Retina (tissue), 1 donor: ENCODE results near the gene MTG1.
"Not testable (repeated sequence)": the region's sequence is repeated elsewhere in the genome, so short reads cannot be mapped to it uniquely, and the experiment has no call there.

Experiments
- DNase-seq: peaks from one replicate; pipeline ENCODE4 v3.0.0-alpha.2; 2016

The MTG1 gene

DNA sequence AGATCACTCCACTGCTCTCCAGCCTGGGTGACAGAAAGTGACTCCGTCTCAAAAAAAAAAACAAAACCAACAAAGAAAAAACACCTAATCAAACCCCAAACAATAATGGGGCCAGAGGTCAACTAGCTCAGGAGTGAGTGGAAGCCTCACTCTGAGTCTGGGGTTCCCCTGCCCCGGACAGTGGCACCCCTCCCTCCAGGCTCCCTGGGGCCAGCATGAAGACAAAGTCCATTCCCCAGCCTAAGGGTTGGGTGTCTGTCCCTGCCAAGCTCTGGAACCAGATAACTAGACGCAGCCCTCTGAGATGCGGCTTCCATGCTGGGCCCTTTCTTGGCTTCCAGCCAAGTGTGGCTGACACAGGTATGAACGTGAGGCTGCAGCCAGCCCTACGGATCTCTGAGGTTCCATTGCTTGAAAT is 34.4 kb upstream of the MTG1 start:
- no peak for DNase-seq

DNA sequence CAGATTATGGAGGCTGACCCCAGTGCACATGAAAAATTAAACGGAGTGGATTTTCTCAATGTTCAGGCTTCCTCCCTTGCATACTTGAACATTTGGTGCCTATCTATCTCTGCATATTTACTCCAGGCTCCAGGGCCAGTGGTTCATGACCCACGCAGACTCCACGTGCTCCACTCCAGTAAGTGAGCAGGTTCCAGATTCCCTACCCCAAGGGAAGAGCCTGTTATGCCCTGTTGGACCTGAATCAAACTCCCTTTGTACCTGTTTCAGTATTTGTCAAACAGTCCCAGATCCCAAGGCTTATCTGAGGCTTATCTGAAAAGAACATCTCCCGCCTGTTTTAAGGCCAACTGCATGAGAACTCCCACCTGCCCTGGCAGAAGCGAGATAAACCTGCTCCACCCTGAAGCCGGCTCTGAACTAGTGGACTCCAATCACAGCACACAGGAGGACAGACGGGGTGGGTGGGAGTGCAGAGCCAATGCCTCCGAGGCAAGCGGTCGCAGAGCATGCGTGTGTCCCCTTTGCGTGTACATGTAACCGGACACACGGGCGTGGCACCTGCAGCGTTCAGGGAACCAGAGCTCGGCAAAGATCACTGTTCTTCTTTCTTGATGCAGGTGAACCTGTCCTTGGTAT is 33.9 kb upstream of the MTG1 start:
- DNase-seq: no peak

DNA sequence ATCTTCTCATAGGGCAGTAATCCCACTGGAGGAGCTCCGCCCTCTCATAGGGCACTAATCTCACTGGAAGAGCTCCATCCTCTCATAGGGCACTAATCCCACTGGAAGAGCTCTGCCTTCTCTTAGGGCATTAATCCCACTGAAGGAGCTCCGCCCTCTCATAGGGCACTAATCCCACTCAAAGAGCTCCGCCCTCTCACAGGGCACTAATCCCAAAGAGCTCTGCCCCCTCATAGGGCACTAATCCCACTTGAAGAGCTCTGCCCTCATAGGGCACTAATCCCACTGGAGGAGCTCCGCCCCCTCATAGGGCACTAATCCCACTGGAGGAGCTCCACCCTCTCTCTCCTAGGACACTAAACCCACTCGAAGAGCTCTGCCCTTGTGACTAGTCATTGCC is 32.7 kb upstream of the MTG1 start:
- DNase-seq: no peak

DNA sequence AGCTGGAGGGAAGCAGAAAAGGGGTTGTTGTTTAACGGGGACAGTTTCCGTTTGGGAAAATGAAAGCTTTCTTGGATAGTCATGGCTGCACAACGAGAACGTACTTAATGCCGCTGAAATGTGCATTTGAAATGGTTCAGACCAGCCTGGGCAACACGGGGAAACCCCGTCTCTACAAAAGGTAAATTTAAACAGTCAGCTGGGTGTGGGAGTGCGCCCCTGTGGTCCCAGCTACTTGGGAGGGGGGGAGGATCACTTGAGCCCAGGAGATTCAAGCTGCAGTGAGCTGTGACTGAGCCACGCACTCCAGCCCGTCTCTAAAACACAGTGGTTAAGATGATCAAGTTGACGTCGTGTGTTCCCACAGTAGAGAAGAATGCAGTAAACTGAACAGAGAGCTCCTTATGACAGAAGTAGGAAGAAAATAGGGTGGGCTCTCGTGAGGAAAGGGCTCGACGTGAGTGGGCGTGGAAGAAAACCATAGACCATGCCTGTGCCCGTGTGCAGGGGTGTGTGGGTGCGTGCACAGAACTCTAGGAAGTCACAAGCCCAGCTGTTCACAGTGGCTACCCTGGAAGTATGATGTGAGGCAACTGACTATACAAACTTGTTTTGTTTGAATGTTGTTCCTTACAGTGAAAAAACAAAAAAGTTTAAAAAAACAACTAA is 32.0 kb upstream of the MTG1 start:
- DNase-seq: no peak

DNA sequence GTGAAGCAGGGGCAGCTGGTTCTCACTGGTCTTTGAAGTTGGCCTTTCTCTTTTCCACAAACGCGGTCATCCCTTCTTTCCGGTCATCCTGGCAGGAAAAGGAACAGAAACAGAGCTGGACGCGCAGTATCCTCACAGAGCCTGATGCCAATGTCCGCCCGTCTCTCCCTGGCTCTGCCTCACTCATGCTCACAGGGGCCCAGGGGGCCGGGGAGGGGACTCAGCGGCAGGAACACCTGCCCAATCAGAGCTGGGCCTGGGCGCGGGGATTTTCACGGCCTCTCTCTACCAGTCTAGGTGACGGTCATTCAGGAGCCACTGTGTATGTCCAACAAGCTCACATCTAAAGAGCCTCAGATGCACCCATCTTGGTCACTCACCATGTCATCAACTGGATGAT is 31.1 kb upstream of the MTG1 start:
- DNase-seq: no peak

DNA sequence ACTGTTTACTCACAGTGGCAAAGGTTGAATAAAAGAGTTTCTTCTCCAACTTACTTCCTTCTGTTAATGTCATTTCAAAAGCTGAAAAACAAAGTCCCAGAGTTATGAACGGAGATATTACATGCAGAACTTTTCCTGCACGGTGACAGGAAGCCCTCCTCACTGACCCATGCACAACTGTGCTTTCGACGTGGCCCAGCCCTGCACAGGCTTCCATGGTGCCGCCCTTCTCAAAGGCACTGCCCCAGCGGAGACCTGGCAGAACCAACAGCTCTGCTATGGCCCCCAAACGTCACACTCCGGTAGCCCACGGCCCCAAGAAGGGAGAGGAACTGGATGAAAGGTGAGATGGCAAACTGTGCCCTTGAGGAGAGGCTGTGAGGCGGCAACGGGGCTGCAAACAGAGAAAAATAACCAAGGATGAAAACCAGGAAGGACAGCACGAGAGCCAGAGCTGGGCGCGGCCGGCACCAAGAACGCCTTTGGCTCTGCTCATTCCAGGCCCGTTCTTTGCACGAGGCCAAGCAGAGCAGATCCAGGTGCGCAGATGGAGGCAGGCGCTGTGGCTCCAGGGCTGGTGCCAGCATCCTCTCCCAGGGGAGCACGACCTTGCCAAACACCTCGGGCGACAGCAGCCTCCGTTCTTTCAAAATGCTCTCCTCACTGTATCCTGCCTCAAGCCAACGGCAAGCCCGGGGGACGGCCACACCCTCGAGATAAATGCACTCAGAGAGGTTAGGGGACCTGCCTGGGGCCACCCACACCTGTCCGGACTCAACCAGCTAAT is 29.1 kb upstream of the MTG1 start:
- DNase-seq: no peak

DNA sequence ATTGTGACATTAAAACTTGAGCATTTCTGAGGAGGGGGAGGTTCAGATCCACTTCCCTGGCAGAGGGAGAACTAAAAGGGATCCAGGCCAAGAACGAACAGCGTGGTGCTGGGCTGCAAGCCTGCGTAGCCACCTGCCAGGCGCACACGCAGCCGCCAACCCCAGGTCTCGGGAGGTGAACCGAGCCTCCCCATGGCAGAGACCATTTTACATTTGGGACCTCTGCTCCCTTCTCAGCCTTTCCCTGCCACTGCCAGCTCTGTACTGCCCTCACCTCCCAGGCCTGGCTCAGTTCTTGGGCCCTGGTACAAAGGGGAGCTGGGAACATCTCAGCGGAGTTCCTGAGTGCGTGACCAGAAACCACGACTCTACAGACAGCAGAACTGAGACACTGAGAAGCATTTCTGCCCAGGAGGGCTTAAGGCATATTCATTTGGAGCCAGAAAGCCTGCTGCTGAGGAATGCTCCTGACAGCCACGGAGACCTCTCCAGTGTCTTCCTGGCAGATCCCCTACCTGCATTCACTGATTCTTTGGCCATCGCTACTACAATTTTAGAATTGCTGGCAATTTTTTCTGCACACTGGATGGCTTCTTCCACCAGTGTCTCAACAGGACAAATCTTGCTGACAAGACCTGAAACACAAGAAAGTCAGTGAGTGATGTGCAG is 28.4 kb upstream of the MTG1 start:
- no peak for DNase-seq

DNA sequence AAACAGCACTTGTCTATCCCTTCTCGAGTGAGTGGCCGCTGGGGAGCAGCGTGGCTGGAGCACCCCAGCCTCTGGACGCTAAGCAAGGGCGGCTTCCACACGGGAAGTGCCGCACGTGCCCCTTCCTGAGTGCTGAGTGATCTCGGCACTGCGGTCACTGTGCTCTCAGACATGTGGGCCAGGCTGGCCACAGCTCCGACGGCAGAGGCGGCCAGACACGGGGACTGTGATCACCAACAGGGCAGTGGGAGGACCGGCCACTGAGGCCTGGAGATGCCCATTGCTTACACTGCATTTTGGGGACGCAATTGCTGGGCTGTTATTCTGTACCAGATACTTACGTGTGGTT is 27.9 kb upstream of the MTG1 start:
- DNase-seq: no peak

DNA sequence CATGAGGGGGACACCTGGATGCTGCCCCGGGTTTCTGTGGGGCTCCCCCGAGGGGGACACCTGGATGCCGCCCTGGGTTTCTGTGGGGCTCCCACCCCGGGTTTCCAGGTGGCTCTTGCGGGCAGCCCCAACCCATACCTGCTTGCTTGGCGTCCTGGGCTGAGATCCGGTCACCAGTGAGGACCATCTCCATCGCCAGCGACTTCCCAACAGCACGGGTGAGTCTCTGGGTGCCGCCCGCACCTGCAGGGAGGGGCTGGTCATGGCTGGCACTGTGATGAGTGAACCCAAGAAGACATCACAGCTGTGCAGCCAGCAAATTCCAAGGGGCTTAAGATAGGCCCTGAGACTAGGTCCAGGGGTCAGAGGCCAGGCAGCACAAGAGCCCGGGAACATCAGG is 27.2 kb upstream of the MTG1 start:
- no peak for DNase-seq

DNA sequence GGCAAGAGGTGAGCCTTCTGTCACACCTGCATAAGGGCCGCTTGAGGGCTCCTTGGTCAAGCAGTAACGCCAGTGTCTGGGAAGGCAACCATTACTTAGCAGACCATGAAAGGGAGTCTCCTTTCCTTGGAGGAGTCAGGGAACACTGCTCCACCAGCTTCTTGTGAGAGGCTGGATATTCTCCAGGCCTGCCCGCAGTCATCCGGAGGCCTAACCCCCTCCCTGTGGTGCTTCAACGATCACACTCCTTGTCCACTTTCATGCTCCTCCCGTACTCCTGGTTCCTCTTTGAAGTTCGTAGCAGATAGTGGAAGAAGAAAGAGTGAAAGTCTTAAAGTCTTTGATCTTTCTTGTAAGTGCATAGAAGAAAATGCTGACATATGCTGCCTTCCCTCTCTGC is 26.5 kb upstream of the MTG1 start:
- not testable (repeated sequence) for DNase-seq

DNA sequence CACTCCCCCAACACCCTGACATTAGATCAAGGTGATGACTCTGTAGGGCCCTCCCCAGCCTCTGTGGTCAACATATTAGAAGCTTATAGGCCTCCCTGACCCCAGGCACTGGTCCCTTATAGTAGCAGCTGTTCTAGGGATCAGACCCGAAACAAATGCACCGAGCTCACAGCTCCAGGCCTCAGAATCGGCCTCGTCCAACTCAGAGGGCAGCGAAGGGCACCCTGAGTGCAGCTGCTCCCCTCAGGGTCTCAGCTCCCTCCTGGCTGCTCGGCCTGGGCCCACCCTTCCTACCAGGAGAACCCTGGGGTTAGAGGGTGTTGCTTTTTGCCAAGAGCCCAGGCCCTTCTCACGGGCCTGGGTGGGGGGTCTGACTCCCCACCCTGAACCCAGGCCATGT is 25.8 kb upstream of the MTG1 start:
- DNase-seq: no peak

DNA sequence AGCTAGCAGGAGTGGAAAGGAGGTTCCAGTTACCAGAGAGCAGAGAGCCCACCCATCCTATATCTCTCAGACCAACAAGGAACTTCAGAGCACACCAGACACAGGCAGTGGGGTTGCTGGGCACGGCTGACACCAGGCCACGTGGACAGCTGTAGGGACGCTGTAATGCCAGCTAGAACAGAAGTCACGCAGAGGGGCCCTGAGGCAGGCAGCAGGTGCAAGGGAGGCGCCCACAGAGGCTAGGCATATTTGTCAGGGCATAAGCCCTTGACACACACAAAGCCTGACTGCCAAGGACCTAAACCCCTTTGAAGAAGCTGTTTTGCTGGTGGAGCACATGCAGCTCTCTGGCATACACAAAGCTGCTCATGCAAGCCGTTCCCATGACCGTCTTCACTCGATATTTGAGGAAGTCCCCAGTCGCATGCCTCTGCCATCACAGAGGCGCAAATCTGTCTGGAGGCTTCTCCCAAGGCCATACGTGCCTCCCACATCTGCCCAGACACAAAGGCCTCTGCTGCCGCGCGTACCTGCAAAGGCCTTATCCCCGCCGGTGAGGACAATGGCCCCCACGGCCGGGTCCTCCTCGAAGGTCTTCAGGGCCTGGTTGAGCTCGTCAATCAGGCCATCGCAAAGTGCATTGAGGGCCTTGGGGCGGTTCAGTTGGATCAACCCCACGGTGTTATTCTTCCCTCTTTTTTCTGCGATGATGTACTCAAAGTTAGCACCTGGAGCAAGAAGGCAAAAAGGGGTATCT is 23.7 kb upstream of the MTG1 start:
- no peak for DNase-seq

DNA sequence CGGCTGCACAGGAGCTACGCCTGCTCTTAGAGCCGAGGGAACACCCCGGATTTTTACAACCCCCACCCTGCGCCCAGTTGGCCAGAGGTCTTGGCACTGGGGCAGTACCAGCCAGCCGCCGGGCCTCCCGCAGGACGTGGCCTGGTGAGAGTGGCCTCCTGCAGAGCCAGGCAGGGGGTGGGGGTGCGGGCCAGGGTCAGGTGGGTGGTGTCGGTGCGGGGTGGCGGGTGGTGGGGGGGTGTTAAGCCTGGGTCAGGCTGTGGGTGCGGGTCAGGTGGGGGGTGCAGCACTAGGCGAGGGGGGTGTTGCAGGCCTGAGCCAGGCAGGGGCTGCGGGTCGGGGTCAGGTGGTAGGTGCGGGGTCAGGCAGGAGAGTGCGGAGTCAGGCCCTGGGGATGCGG is 21.4 kb upstream of the MTG1 start:
- no peak for DNase-seq

DNA sequence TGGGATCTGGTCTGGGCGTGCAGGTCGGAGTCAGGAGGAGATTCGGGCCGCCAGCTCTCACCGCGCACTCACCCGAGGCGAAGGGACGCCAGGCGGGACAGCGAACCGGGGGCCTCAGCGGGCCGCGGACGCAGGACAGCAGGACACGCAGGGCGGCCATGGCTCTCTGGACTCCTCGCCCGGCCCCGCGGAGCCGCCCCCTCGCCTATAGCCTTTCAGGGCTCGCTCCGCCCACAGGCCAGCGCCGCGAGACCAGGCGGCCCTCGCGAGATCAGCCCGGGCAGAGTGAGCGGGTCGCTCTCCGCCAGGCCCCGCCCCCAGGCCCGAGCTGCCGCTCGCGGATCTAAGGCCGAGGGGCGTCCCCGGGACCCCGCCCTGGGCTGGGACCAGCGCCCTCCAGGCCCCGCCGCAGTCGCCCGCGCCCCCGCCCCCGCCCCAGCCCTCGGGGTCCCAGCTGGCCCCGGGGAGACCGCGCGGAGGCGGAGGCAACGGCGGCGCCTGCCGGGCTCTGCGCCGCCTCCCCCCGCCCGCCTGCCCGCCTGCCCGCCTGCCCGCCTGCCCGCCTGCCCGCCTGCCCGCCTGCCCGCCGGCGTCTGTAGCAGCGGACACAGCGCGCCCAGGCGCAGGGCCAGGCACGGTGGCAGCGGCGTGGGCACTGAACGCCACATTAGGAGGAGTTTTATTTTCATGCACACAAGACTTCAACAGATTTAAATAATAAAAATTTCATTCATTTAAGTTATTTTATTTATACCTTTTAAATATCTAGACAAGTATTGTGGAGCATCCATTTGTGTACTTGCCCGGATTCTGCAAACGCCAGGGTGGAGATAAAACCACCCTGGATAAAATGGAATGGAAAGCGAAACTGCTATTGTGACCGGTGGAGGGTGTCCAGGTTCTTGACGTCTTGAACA is 20.5 kb upstream of the MTG1 start, which contains the start of gene ECHS1:
ECHS1 (minus strand) TSS at position 181 of the 917 bp plus-strand sequence; CDS start at position 160, 21 bp downstream.
- DNase-seq: peak; percentile 92

DNA sequence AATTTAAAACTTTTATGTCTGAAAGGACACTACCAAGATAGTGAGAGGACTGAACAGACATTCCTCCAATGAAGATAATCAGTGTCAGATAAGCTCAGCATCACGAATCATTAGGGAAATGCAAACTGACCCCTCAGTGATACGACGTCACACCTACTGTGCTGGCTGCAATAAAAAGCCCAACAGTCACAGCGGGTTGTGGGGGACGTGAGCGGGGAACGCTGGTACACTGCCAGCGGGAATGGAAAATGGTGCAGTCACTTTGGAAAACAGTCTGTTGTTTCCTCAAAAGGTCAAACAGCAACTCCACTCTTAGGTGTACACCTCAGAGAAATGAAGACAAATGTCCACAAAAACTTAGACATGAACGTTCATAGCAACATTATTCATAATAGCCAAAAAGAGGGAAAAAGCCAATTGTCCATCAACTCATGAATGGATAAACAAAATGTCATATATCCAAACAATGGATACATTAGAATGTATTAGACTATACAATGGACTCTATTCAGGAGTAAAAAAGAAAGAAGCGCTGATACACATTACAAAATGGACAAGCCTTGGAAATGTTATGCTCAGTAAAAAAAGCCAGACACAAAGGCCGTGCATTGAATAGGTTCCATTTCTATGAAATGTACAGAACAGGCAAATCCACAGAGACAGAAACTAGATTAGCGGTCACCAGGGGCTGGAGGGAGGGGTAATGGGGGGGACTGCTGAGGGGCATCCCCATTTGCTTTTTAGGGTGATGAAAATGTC is 18.4 kb upstream of the MTG1 start:
- DNase-seq: no peak

DNA sequence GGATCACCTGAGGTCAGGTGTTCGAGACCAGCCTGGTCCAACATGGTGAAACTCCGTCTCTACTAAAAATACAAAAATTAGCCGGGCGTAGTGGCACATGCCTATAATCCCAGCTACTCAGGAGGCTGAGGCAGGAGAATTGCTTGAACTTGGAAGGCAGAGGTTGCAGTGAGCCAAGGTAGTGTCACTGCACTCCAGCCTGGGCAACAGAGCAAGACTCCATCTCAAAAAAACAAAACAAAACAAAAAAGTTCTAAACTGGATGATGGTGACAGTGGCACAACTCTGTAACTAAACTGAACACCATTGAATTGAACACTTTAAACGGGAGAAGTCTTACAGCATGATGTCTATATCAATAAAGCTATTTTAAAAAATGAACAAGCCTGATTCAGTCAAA is 17.8 kb upstream of the MTG1 start:
- not testable (repeated sequence) for DNase-seq

DNA sequence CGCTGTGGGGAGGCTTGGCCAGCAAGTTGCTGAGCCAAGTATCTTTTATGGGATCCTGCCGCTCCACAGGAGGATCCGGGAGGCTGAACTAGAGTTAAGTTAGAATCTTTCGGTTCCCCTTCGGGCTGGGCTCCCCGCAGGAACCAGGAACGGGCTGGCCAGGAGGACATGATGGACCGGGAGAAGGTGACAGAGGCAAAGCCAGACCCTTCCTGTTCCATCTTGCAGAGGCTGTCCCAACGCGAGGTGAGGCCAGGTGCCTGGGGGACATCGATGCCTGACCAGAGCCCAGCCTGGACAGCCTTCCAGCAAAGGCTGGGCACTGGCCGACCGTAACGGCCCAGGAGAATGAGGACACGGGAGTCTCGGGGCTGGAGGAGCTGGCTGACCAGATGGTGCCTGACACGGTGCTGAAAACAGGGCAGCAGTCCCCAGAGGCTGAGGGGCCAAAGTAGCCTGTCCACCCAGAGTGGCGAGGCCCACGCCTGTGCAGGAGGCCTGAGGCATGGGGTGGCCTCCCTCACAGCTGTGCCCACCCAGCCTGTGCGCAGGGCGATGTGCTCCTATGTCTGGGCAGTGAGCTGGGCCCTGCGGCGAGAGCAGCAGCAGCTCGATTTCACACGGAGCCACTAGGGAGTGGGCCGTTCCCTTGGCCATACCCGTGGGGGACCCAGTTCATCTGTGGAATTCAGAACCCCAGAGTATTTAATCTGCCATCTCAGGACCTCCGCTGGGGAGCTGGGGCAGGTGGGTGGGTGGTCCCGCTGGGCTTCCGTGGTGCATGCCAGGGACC is 16.7 kb upstream of the MTG1 start:
- DNase-seq: no peak

DNA sequence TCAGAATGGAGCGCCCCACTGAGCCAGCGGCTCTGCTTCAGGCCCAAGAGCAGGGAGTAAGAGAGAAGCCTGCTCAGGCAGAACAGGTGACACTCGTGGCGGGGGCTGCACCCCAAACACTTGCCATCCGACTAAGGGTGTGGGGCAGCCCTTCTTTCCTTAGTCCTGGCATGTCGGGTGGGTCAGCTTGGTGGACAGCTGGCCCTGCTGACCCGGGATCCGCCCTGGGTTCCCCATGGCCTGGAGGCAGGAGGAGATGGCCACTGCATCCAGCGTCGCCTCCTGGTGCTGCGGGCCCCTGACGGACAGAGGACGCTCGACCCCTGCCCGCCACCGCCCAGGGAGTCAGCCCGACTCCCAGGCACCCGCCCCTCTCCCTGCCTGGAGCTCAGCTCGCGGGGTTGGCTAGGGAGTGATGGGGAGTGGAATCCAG is 16.1 kb upstream of the MTG1 start:
- DNase-seq: no peak

DNA sequence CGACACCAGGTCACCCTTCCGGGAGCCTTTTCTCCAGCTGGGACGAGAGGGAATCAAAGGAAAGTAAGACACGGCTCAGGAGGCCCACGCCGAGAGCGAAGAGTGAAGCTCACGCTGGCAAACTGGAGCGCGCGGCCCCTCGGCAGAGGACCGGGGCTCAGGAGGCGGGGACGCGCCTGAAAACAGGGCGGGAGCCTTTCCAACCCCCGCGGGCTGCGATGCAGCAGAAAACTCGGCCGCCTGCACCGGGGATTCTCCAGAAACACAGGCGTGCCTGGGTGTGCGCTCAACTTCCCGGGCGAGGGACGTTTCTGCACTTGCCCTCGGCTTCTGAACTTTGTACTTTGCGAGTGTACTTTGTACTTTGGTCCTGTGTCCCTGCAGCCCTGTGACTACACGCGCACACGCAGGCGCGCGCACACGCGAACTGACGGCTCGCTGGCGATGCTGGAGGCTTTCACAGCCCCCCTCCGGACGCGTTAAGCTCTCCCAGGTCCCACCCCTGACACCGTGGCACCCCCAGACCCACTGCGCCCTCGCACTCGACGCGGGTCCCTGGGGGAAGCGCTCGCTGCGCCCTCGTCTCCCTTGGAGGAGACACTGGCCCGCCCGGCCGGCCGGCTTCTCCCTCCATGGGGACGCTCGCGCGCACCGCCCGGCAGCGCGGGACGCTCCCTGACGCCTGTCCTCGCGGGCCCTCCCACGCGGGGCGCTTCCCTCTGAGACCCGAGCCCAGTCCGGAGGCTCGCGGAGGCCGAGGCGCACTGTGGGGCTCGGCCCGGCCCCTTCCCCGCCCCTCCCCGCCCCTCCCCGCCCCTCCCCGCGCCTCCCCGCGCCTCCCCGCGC is 15.5 kb upstream of the MTG1 start:
- DNase-seq: peak; percentile 91
